ENCODE results near the gene ZDHHC1.

The ZDHHC1 gene

DNA sequence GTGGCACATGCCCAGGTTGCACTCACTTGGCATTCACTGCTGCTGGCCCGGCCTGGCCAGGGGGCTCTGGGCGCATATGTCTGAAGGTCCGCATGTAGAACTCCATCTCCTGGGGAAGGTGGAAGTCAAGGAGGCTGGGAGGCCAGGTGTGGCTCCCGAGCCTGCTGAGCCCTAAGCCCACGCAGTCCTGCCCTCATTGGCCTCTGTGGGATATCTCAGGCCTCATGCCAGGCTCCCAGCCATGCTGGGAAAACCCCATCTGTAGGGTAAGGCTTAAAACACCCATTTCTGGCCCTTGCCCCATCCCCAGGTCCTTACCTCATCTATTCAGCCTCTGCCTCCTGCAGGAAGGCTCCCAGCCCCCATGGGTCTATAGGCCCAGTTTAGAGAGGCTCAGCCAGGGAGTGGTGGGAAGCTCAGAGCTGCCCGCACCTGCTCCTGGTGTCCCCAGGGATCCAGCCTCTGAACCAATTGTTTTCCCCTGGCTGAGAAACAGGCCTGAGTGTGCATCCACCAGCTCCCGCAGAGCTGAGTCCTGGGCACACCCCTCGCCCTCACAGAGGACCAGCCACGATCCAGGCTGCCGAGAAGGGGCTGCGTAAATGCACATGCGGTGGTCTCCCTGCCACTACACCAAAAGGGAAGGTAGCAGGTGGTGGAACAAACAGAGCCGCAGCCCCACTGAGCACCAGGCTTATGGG lies 20.7 kb downstream of the ZDHHC1 start (continued):
- TF ChIP-seq, protein P1, sequence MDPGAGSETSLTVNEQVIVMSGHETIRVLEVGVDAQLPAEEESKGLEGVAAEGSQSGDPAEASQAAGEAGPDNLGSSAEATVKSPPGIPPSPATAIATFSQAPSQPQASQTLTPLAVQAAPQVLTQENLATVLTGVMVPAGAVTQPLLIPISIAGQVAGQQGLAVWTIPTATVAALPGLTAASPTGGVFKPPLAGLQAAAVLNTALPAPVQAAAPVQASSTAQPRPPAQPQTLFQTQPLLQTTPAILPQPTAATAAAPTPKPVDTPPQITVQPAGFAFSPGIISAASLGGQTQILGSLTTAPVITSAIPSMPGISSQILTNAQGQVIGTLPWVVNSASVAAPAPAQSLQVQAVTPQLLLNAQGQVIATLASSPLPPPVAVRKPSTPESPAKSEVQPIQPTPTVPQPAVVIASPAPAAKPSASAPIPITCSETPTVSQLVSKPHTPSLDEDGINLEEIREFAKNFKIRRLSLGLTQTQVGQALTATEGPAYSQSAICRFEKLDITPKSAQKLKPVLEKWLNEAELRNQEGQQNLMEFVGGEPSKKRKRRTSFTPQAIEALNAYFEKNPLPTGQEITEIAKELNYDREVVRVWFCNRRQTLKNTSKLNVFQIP (CRISPR knock-in tag; IDR thresholded peaks at IDR 0.05; ENCODE audit: borderline replicate concordance, low read depth) = no peak
- TF ChIP-seq ZFP30 (CRISPR knock-in tag; IDR thresholded peaks at IDR 0.05) (no peak), TCF4 (CRISPR knock-in tag; IDR thresholded peaks at IDR 0.05; ENCODE audit: borderline replicate concordance) (no peak), ZNF565 (CRISPR knock-in tag; conservative IDR thresholded peaks at IDR 0.05; ENCODE audit: low read depth) (no peak), GLIS3 (CRISPR knock-in tag; IDR thresholded peaks at IDR 0.05) (no peak)

DNA sequence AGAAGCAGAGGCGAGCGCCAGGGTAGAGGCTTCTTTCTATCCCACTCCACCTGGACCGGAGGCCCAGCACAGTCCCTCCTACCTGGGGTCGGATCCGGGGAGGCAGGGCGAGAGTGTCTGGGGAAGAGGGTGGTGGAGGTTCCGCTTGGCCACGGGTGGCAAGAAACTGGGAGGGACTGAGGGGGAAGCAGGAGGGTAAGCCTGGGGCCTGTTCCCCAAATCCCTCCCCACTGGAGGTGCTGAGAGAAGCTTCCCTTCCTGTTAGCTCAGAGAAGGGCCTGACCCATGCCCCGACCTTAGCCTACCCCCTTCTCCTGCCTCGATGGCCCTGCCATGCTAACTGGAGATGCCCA lies 21.2 kb downstream of the ZDHHC1 start:
- TF ChIP-seq CSDC2 (CRISPR knock-in tag; IDR thresholded peaks at IDR 0.05) (no peak), ZFP3 (CRISPR knock-in tag; IDR thresholded peaks at IDR 0.05) (no peak)
- ATAC-seq = no peak

DNA sequence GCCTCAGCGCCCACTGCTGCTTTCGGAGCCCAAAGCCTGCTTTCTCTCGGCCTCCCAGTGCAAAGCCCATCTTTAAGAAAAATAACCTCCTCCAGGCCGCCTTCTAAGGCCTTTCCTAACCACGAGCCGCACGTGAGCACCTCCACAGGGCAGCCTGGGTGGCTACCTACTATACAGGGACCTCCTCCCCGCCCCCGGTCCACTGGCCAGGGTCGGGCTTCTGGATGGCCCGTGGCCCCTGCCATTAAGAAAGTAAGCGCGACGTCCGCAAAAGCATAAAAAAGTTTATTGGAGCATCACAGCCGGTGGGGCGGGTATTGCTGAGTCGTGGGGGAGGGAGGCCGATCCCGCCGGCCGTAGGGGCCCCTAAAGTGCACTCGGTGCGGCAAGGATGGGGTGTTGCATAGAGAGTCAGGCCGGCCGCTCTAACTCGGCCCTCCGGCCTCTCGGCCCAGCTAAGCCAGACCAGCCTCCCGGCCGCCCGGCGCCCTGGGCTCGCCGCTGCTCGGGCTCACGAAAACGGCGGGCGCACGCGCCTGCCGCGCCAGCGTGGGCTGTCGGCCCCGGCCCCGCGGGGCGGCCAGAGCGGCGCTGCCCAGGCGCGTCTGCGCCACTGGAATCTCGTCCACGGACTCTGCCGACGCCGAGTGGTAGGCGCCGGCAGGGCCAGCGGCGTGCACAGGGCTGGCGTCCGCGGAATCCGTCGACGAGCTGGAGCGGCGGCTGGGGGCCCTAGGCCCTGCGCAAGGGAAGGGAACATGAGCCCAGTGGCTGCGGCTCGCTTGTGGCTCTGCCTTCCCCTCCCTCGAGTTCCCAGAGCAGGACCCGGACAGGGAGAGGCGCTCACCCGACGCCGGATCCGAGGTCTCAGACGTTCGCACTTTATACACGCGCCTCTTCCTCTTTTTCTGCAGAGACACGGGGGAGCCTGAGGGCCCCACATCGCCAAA lies 21.8 kb downstream of the ZDHHC1 start:
- ATAC-seq = no peak
- TF ChIP-seq ARNTL (CRISPR knock-in tag; IDR thresholded peaks at IDR 0.05; ENCODE audit: borderline replicate concordance, low read depth) = no peak
- TF ChIP-seq, protein P2, sequence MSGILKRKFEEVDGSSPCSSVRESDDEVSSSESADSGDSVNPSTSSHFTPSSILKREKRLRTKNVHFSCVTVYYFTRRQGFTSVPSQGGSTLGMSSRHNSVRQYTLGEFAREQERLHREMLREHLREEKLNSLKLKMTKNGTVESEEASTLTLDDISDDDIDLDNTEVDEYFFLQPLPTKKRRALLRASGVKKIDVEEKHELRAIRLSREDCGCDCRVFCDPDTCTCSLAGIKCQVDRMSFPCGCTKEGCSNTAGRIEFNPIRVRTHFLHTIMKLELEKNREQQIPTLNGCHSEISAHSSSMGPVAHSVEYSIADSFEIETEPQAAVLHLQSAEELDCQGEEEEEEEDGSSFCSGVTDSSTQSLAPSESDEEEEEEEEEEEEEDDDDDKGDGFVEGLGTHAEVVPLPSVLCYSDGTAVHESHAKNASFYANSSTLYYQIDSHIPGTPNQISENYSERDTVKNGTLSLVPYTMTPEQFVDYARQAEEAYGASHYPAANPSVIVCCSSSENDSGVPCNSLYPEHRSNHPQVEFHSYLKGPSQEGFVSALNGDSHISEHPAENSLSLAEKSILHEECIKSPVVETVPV (CRISPR knock-in tag; IDR thresholded peaks at IDR 0.05) = no peak
- TF ChIP-seq ZNF8 (CRISPR knock-in tag; IDR thresholded peaks at IDR 0.05) = no peak
- TF ChIP-seq ZNF565 (CRISPR knock-in tag; conservative IDR thresholded peaks at IDR 0.05; ENCODE audit: low read depth) = no peak
- no peak for TF ChIP-seq GLIS3 (CRISPR knock-in tag; IDR thresholded peaks at IDR 0.05)
- TF ChIP-seq, protein P3, sequence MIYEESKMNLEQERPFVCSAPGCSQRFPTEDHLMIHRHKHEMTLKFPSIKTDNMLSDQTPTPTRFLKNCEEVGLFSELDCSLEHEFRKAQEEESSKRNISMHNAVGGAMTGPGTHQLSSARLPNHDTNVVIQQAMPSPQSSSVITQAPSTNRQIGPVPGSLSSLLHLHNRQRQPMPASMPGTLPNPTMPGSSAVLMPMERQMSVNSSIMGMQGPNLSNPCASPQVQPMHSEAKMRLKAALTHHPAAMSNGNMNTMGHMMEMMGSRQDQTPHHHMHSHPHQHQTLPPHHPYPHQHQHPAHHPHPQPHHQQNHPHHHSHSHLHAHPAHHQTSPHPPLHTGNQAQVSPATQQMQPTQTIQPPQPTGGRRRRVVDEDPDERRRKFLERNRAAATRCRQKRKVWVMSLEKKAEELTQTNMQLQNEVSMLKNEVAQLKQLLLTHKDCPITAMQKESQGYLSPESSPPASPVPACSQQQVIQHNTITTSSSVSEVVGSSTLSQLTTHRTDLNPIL (CRISPR knock-in tag; IDR thresholded peaks at IDR 0.05; ENCODE audit: low read depth) = no peak
- TF ChIP-seq ZFP30 (CRISPR knock-in tag; IDR thresholded peaks at IDR 0.05) = no peak
- no peak for TF ChIP-seq CSDC2 (CRISPR knock-in tag; IDR thresholded peaks at IDR 0.05)
- TF ChIP-seq, protein P1 (CRISPR knock-in tag; IDR thresholded peaks at IDR 0.05; ENCODE audit: borderline replicate concordance, low read depth) = no peak
- TF ChIP-seq TCF4 (CRISPR knock-in tag; IDR thresholded peaks at IDR 0.05; ENCODE audit: borderline replicate concordance) = no peak
- no peak for TF ChIP-seq ZC3H10 (CRISPR knock-in tag; IDR thresholded peaks at IDR 0.05)
- TF ChIP-seq ZNF70 (CRISPR knock-in tag; IDR thresholded peaks at IDR 0.05) = no peak
- TF ChIP-seq, protein P4, sequence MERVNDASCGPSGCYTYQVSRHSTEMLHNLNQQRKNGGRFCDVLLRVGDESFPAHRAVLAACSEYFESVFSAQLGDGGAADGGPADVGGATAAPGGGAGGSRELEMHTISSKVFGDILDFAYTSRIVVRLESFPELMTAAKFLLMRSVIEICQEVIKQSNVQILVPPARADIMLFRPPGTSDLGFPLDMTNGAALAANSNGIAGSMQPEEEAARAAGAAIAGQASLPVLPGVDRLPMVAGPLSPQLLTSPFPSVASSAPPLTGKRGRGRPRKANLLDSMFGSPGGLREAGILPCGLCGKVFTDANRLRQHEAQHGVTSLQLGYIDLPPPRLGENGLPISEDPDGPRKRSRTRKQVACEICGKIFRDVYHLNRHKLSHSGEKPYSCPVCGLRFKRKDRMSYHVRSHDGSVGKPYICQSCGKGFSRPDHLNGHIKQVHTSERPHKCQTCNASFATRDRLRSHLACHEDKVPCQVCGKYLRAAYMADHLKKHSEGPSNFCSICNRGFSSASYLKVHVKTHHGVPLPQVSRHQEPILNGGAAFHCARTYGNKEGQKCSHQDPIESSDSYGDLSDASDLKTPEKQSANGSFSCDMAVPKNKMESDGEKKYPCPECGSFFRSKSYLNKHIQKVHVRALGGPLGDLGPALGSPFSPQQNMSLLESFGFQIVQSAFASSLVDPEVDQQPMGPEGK (CRISPR knock-in tag; IDR thresholded peaks at IDR 0.05; ENCODE audit: borderline replicate concordance) = no peak
- TF ChIP-seq ISL1 (CRISPR knock-in tag; IDR thresholded peaks at IDR 0.05) = no peak

DNA sequence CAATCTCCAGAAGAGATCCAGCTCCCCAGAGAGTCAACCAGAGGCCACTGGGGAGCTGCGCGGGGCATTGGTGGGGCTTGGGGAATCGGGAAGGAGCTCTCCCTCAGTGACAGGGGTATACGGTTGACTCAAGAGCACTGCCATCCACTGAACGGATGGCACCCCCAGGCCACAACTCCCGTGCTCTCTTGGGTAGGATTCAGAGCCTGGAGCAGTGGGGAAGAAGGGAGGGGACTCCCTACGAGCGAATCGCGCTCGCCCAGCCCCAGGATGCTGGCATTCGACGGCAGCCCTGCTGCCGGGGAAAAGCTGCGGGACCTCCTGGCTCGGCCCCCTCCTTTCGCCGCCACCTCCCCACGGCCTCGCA lies 22.5 kb downstream of the ZDHHC1 start:
- no peak for ATAC-seq
- TF ChIP-seq, protein P5, sequence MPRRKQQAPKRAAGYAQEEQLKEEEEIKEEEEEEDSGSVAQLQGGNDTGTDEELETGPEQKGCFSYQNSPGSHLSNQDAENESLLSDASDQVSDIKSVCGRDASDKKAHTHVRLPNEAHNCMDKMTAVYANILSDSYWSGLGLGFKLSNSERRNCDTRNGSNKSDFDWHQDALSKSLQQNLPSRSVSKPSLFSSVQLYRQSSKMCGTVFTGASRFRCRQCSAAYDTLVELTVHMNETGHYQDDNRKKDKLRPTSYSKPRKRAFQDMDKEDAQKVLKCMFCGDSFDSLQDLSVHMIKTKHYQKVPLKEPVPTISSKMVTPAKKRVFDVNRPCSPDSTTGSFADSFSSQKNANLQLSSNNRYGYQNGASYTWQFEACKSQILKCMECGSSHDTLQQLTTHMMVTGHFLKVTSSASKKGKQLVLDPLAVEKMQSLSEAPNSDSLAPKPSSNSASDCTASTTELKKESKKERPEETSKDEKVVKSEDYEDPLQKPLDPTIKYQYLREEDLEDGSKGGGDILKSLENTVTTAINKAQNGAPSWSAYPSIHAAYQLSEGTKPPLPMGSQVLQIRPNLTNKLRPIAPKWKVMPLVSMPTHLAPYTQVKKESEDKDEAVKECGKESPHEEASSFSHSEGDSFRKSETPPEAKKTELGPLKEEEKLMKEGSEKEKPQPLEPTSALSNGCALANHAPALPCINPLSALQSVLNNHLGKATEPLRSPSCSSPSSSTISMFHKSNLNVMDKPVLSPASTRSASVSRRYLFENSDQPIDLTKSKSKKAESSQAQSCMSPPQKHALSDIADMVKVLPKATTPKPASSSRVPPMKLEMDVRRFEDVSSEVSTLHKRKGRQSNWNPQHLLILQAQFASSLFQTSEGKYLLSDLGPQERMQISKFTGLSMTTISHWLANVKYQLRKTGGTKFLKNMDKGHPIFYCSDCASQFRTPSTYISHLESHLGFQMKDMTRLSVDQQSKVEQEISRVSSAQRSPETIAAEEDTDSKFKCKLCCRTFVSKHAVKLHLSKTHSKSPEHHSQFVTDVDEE (CRISPR knock-in tag; IDR thresholded peaks at IDR 0.05) = no peak
- TF ChIP-seq ISL1 (CRISPR knock-in tag; IDR thresholded peaks at IDR 0.05) (no peak), ZFP30 (CRISPR knock-in tag; IDR thresholded peaks at IDR 0.05) (no peak), BACH2 (CRISPR knock-in tag; IDR thresholded peaks at IDR 0.05; ENCODE audit: borderline replicate concordance) (no peak), CSDC2 (CRISPR knock-in tag; IDR thresholded peaks at IDR 0.05) (no peak), ZNF565 (CRISPR knock-in tag; conservative IDR thresholded peaks at IDR 0.05; ENCODE audit: low read depth) (no peak), ZNF70 (CRISPR knock-in tag; IDR thresholded peaks at IDR 0.05) (no peak), SNAI2 (CRISPR knock-in tag; IDR thresholded peaks at IDR 0.05) (no peak)
- TF ChIP-seq, protein P1 (CRISPR knock-in tag; IDR thresholded peaks at IDR 0.05; ENCODE audit: borderline replicate concordance, low read depth) = no peak
- TF ChIP-seq, protein P2 (CRISPR knock-in tag; IDR thresholded peaks at IDR 0.05) = no peak

Data from SK-N-SH treated with all-trans-retinoic acid at 6 μM for 48 hours (cell line).